Fibroblast of the aortic adventitia (primary cell): ENCODE data around the gene DYNC1H1. TPM values are rescaled to one million over a fixed set of nuclear protein-coding genes. Genes with fewer than 3 reads are reported as not detected.

ENCODE experiments used
- DNase-seq: peaks from one replicate; pipeline ENCODE4 v3.0.0-alpha.2; 2010; ENCODE audit warnings: low read depth
- H3K4me3 ChIP-seq: 2 replicates; pipeline ENCODE4 v1.5.1; 2011; ENCODE audit warnings: low read depth, mild to moderate bottlenecking, control low read depth, low read length, moderate library complexity
- total RNA-seq: library from RNA; depleted of rRNA; stranded (reverse); fragments of >200 nt; gene quantifications from 2 replicates; pipeline ENCODE4 v1.2.3, GENCODE V29; 2012; ENCODE audit warnings: low replicate concordance
- TF ChIP-seq, protein P1 (sequence below): IDR thresholded peaks from 2 replicates; pipeline ENCODE4 v1.5.1; 2011; ENCODE audit warnings: mild to moderate bottlenecking, low read length, control low read depth, inconsistent platforms; ENCODE audit not compliant: insufficient read depth

Gene DYNC1H1
- total RNA-seq, 1 donor: 376 TPM

DNA sequence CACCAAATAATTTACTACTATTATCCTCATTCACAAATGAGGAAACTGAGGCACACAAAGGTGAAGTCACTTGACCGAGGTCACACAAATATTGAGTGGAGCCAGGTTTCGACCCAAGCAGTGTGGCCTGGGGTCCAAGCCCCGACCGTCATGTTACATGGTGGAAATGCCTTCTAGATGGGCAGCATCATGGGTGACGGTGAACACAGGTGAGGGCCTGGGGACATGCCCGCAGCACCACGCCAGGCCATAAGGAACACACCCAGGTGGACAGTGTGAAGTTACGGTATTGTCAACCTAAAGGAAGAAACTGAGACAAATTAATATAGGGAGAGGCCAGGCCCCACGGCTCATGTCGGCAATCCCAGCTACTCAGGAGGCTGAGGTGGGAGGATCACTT is 35.3 kb upstream of the DYNC1H1 start:
- DNase-seq: no peak
- TF ChIP-seq, protein P1, sequence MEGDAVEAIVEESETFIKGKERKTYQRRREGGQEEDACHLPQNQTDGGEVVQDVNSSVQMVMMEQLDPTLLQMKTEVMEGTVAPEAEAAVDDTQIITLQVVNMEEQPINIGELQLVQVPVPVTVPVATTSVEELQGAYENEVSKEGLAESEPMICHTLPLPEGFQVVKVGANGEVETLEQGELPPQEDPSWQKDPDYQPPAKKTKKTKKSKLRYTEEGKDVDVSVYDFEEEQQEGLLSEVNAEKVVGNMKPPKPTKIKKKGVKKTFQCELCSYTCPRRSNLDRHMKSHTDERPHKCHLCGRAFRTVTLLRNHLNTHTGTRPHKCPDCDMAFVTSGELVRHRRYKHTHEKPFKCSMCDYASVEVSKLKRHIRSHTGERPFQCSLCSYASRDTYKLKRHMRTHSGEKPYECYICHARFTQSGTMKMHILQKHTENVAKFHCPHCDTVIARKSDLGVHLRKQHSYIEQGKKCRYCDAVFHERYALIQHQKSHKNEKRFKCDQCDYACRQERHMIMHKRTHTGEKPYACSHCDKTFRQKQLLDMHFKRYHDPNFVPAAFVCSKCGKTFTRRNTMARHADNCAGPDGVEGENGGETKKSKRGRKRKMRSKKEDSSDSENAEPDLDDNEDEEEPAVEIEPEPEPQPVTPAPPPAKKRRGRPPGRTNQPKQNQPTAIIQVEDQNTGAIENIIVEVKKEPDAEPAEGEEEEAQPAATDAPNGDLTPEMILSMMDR: no peak

DNA sequence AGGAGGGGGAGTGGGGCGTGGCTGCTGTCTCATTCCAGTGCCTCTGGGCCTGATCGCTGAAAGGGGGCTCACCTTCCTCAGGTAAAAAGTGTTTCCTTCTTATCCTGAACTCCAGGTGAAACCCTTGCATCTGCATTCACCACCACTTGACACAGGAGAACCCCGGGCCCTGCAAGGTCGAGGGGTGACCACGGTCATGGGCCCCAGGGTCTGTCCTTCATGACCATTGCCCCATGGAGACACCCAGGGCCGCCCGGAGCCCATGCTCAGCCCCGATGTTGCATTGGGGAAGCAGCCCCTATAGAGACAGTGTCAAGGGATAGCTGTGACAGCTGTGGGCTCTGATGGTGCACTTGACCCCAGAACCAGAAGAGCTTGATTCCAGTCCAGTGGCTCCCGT is 34.4 kb upstream of the DYNC1H1 start:
- no peak overlapping the region for H3K4me3 ChIP-seq
- DNase-seq: no peak
- TF ChIP-seq, protein P1: no peak

More for the DNA sequence above, 35.3 kb upstream of the DYNC1H1 start:
- H3K4me3 ChIP-seq: no peak overlapping the region

DNA sequence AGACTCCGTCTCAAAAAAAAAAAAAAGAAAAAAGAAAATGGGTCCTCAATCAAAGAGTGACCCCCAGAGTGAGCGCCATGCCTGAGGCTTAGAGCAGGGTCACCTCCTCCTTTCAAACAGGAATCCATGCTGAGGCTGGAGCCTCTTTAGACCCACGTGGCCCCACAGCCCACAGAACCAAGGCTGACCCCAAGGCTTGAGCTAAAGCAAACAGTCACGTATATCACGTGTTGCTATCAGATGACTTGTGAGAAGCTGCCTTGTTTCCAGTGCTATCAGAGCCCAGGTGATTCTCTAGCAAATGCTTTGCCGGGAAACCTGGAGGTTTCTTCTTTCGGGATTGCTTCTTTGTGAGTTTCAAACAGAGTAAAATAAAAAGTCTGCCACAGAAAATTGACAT is 31.7 kb upstream of the DYNC1H1 start:
- TF ChIP-seq, protein P1: no peak
- H3K4me3 ChIP-seq: no peak overlapping the region
- no peak for DNase-seq

DNA sequence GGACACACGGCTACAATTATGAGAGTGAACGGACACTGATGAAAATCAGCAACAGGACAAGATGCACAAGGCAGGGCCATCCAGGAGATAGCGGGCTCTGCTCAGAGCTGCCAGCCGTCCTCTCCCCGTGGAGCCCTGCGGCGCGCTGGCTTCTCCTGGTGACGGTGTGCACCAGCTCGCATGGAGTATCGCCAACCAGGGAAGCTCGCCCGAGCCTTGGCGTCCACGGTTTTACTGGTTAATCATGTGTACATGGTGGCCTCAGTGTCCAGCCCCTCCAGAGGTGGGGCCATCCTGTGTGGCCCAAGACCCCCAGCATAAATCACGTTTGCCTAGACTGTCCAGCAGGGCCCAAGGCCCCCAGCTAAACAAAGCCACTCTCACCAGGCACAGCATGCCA is 31.2 kb upstream of the DYNC1H1 start:
- no peak for DNase-seq
- TF ChIP-seq, protein P1: no peak
- H3K4me3 ChIP-seq: no peak overlapping the region

DNA sequence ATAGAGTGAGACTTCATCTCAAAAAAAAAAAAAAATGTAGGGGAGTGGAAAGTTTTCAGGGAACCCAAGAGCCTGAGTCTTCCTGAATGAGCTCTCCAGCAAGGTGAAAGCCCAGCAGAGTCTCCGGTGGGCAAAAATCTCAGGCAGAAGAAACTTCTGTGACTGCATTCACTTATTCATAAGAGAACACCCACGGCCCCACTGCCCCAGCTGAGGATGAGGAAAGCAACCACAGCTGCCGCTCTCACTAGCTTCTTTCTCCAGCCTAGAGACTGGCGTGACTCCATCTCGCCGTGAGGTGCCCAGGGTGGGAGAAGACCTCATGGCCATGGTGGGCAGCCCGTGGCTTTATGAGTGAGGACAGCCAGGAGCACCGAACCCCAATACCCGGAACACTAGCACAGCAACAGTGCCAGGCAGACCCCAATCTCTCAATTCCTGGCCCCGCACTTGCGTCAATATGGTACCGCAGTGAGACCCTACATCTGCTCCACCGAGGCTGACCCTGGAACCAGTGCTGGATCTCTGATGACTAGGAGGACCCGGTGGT is 29.7 kb upstream of the DYNC1H1 start:
- DNase-seq: no peak
- TF ChIP-seq, protein P1: no peak
- H3K4me3 ChIP-seq: no peak overlapping the region

DNA sequence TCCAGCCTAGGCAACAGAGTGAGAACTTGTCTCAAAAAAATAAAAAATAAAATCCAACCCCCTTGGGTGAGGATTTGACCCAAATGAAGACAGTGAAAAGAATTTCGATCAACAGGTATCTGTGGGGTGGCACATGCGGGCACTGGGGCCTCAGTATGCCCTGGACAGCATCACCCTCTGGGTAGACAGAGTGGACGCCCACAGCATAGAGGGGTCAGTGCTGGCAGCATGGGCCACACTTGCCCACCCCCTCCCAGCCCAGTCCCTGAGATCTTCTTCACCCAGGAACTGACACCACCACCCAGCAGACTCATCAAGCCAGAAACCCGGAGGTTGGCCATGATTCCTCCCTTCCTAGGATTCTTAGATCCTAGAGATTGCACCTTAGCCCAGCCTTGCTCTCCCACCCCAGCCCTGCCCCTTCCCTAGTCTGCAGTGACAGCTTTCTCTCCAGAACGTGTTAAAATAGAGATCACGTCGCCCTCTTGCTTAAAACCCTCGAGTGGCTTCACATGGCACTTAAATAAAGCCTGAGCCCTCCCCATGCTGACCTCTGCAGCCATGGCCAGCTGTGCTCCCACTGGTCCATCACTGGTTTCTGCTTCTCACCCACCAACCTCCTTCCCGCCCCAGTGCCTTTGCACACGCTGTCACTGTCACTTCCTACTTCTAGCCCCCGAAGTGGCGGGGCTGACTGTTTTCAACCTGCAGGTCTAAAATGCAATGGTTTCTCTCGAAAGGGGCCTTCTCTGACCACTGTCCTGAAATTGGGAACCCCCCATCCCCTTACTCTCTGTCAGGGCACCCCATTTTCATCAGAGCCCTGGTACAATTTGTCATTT is 26.2 kb upstream of the DYNC1H1 start:
- TF ChIP-seq, protein P1: no peak
- no peak overlapping the region for H3K4me3 ChIP-seq
- DNase-seq: no peak
